Mesothelial cell of epicardium (in vitro differentiated cells): ENCODE measurements around the gene PCK1. TPM values are rescaled to one million over a fixed set of nuclear protein-coding genes. Genes with fewer than 3 reads are reported as not detected.

ENCODE experiments used
- DNase-seq, 2 experiments: peaks; one replicate each; pipeline ENCODE4 v3.0.0; 2021; ENCODE audit warnings: low spot score in 2 of 2; ENCODE audit not compliant: unreplicated experiment in 2 of 2
- H3K27ac Mint-ChIP-seq: 2 replicates; pipeline ENCODE4 v1.8.0; 2021; ENCODE audit warnings: mixed read lengths
- H3K27me3 Mint-ChIP-seq: 2 replicates; pipeline ENCODE4 v1.8.0; 2021; ENCODE audit warnings: low read depth, mixed read lengths
- H3K36me3 Mint-ChIP-seq: 2 replicates; pipeline ENCODE4 v1.8.0; 2021; ENCODE audit warnings: mixed read lengths
- H3K4me1 Mint-ChIP-seq: 2 replicates; pipeline ENCODE4 v1.8.0; 2021; ENCODE audit warnings: mixed read lengths
- H3K4me3 Mint-ChIP-seq: 2 replicates; pipeline ENCODE4 v1.8.0; 2021; ENCODE audit warnings: mild to moderate bottlenecking, moderate library complexity, mixed read lengths
- H3K9me3 Mint-ChIP-seq: 2 replicates; pipeline ENCODE4 v1.8.0; 2021; ENCODE audit warnings: mixed read lengths
- CTCF ChIP-seq: fragments of 200-600 bp; sonication (generic); IDR thresholded peaks from one replicate; pipeline ENCODE4 v1.5.0; 2021; ENCODE audit warnings: antibody characterized with exemption; ENCODE audit not compliant: unreplicated experiment
- total RNA-seq: library from RNA; stranded (reverse); gene quantifications from 3 replicates; pipeline ENCODE4 v1.2.1, GENCODE V29; 2021

The PCK1 gene
- total RNA-seq, 1 donor from 2014 or later = not detected

DNA sequence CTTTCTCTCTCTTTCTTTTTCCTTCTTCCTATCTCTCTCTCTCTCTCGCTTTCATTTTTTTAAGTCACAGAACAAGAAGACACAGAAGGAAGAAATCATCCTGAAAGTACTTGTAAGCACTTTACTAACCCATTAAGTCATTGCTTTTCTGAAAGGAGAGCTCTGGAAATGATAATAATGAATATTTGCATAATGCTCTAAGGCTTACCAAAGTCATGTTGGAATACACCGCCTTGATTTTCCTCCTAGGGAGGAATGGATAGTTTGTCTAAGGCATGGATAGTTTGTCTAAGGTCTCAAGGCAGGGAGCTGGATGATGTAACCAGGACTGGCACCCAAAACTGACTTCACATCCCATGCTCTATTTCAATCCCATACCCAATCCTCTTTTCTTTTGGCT lies 23.1 kb upstream of the PCK1 start:
- no peak overlapping the region for H3K27ac Mint-ChIP-seq
- no peak for DNase-seq
- TF ChIP-seq CTCF = no peak
- peaks cover 6% of the 10 kb centered on the region for H3K36me3 Mint-ChIP-seq
- H3K27me3 Mint-ChIP-seq = peaks cover 85% of the 10 kb centered on the region
- peaks cover 32% of the 10 kb centered on the region for H3K9me3 Mint-ChIP-seq
- no peak overlapping the region for H3K4me3 Mint-ChIP-seq
- H3K4me1 Mint-ChIP-seq = peaks cover 18% of the 10 kb centered on the region

DNA sequence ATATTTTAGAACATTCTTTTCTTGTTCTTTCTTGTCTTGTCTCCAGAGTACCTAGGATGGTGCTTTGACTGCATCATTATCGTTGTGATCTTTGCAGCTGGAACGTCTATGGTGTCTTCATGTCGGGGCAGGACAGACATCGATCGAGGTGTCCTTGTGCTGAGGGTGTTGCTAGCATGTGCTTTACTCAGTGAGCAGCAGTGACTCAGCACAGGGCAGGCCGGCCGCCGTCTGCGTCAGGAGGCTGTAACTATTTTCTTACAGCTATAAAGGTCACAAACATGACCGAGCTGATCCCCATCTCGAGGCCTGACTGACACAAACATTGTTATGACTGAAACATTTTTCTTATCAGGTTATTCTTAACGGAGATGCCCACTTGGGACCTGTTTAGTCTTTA lies 21.0 kb upstream of the PCK1 start:
- no peak overlapping the region for H3K4me3 Mint-ChIP-seq
- H3K27me3 Mint-ChIP-seq = peaks cover 87% of the 10 kb centered on the region
- H3K36me3 Mint-ChIP-seq = peaks cover 6% of the 10 kb centered on the region
- peaks cover 25% of the 10 kb centered on the region for H3K9me3 Mint-ChIP-seq
- DNase-seq = no peak
- H3K27ac Mint-ChIP-seq = no peak overlapping the region
- TF ChIP-seq CTCF = no peak
- H3K4me1 Mint-ChIP-seq = peaks cover 18% of the 10 kb centered on the region

DNA sequence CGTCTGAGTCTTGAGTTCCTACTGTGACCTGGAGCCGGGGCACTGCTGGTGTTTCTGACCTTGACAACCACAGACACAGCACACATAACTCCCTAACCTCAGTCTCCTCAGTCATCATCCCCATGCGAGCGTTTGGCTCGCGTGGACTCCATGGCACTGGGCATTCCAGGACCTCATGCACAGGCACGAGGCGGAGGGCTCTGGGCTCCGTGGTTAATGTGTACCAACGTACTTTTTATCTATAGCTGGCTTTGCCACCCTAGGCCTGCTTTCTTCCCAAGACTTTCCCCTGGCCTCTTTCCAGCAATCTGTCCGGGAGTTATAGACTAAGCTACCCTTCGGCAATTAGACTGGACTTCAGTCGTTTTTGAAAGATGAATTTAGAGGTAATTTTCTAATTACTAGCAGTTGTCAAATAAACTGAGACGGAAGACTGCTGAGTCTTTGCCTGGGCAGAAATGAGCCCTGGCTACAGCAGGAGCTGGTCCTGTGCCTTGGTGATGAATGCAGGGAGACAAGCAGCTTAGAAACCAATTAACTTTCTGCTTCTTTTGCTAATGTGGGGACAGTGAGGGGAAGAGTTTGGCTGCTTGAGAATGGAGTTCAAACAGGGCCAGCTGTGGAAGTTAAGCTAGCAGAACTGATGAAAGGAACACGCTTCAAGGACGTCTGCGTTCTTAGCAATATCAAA lies 19.9 kb upstream of the PCK1 start:
- Mint-ChIP-seq H3K9me3 (peaks cover 25% of the 10 kb centered on the region), H3K27me3 (peaks cover 87% of the 10 kb centered on the region), H3K4me1 (peaks cover 16% of the 10 kb centered on the region), H3K27ac (no peak overlapping the region), H3K4me3 (no peak overlapping the region), H3K36me3 (peaks cover 6% of the 10 kb centered on the region)
- DNase-seq = no peak
- no peak for TF ChIP-seq CTCF

- DNase-seq = no peak
- Mint-ChIP-seq H3K9me3 (peaks cover 4% of the 10 kb centered on the region), H3K36me3 (no peaks in the 10 kb centered on the region), H3K4me3 (no peak overlapping the region), H3K27me3 (peaks cover 85% of the 10 kb centered on the region), H3K4me1 (peaks cover 16% of the 10 kb centered on the region), H3K27ac (no peak overlapping the region)
- no peak for TF ChIP-seq CTCF
Measured at GRCh38 chr20:57543754-57544153, 17.2 kb upstream of the PCK1 start.

DNA sequence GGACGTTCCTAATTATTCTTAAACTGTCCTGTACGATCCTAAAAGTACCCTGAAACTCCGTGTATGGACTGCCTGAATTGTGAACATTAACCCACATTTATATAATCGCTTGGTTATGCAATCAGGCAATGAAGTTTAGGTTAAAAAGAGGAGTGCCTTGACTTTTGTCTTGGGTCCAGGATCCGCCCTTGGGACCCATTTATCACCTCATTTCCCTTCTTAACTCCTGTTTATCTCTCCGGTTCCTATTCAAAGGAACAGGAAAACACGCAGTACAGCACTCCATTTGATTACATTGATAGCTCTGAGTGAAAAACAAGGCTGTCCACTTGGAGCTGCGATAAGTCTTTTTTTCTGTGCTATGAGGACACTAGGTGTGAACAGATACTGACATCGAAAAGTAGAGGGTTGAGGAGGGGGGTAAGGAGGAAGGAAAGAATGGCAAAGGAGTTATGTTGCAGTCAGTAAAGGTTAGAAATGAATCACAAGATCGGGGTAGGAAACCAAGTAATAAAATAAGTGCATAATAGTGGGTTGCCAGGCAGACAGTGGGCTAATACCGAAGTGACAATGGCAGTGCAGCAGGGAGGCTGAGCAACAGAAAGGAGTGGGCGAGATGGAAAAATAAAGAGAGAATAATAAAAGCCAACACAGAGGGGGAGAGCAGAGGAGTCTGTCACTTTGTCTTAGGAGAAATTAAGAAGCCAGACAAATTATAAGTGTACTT lies 15.9 kb upstream of the PCK1 start:
- Mint-ChIP-seq H3K27me3 (peaks cover 88% of the 10 kb centered on the region), H3K4me1 (peaks cover 21% of the 10 kb centered on the region), H3K27ac (no peak overlapping the region), H3K36me3 (no peaks in the 10 kb centered on the region), H3K4me3 (no peak overlapping the region), H3K9me3 (no peaks in the 10 kb centered on the region)
- TF ChIP-seq CTCF = no peak
- no peak for DNase-seq
